ENCODE measurements around the gene IGSF8. TPM values are rescaled to one million over a fixed set of nuclear protein-coding genes. Genes with fewer than 3 reads are reported as not detected.
A peak's percentile ranks its signal among the peaks of the same experiment; 100 is the strongest.

IGSF8 gene
- total RNA-seq, 1 experiment from 2014 or later, result 56.2 TPM

GRCh38 chr1:160061369-160062229 lies 36.8 kb downstream of the IGSF8 start:
- H2BK15ac ChIP-seq (ENCODE audit: low read depth, low read length), result no peak overlapping the region
- TF ChIP-seq CTCF (conservative IDR thresholded peaks at IDR 0.05), result no peak; the same call in 2 of the 3 replicates
- H3K4me2 ChIP-seq (ENCODE audit: insufficient read depth, insufficient read length, low read length), result no peak overlapping the region
- no peak overlapping the region for H4K8ac ChIP-seq (replicated peaks; ENCODE audit: insufficient read length, low read depth, low read length)
- peak; percentile 60 for DNase-seq
- H3K56ac ChIP-seq (ENCODE audit: insufficient read length, low read depth, low read length), result no peak overlapping the region
- H3K23ac ChIP-seq (ENCODE audit: insufficient read length, low read depth, low read length), result no peak overlapping the region
- H2AFZ ChIP-seq (ENCODE audit: low read length), result no peak overlapping the region
- no peak overlapping the region for H2BK5ac ChIP-seq (ENCODE audit: insufficient read length, low read length)
- H2BK120ac ChIP-seq (ENCODE audit: low read depth, low read length, poor library complexity, severe bottlenecking), result no peak overlapping the region
- H3K4me1 Mint-ChIP-seq, result peaks cover 26 to 29% of the 10 kb centered on the region in 2 experiments
- H3K9me3 ChIP-seq (ENCODE audit: control insufficient read depth, low read depth, low read length), result no peaks in the 10 kb centered on the region
- no peak overlapping the region for H3K14ac ChIP-seq (ENCODE audit: insufficient read depth, low read length)
- H2BK20ac ChIP-seq (ENCODE audit: low read depth, low read length, poor library complexity, severe bottlenecking), result no peak overlapping the region
- no peak overlapping the region for H3T11ph ChIP-seq (ENCODE audit: low read length)
- no peaks in the 10 kb centered on the region for H3K27me3 ChIP-seq (ENCODE audit: insufficient read depth, low read length)
- H3K23me2 ChIP-seq (ENCODE audit: insufficient read length, low read depth, low read length, poor library complexity, severe bottlenecking), result no peaks in the 10 kb centered on the region
- H3K18ac ChIP-seq (ENCODE audit: insufficient read length, low read depth, low read length), result no peak overlapping the region
- no peak overlapping the region for H3K27ac ChIP-seq (ENCODE audit: insufficient read length, low read depth, low read length)
- H3K79me2 ChIP-seq (ENCODE audit: insufficient read depth, low read length), result no peaks in the 10 kb centered on the region
- no peak overlapping the region for H2AK5ac ChIP-seq (ENCODE audit: insufficient read length, low read length)
- H3K4ac ChIP-seq (ENCODE audit: low read depth, low read length), result no peak overlapping the region
- no peaks in the 10 kb centered on the region for H3K79me1 ChIP-seq (ENCODE audit: insufficient read depth, low read depth, low read length, poor library complexity, severe bottlenecking)
- no peak overlapping the region for H4K5ac ChIP-seq (ENCODE audit: insufficient read length, low read depth, low read length)
- H3K36me3 Mint-ChIP-seq (ENCODE audit: insufficient read depth in 1 of 3, low read depth in 3 of 3), result no peaks in the 10 kb centered on the region
- H4K91ac ChIP-seq (ENCODE audit: insufficient read length, low read depth, low read length), result no peak overlapping the region
- H3K9ac ChIP-seq (ENCODE audit: extremely low read depth, insufficient read length, low read length), result no peak overlapping the region
- no peaks in the 10 kb centered on the region for H4K20me1 ChIP-seq (ENCODE audit: control insufficient read depth, insufficient read depth, insufficient read length)
- WGBS (ENCODE audit: extremely low coverage, insufficient read length, low lambda C conversion rate), result no CpG with 5 or more reads among the region's 15 CpGs
- H2BK12ac ChIP-seq (ENCODE audit: insufficient read length, low read depth, low read length), result no peak overlapping the region
- H3K27me3 Mint-ChIP-seq (ENCODE audit: low read depth), result peaks cover 29% of the 10 kb centered on the region
- no peak overlapping the region for H3K4me3 Mint-ChIP-seq
- peak overlapping the region in 1 of 3 experiments; percentile 38; a peak in 1 of 7 replicates for H3K27ac Mint-ChIP-seq
- H3K9me3 Mint-ChIP-seq, result no peaks in the 10 kb centered on the region
- H3K4me1 ChIP-seq (ENCODE audit: insufficient read depth, low read length), result no peaks in the 10 kb centered on the region

Measured in H9 (cell line).